AG10803 (cell line): ENCODE measurements around the gene RIMS4.

Source experiments
- DNase-seq: peaks from one replicate; pipeline ENCODE4 v3.0.0; 2010; ENCODE audit warnings: low read depth
- H3K4me3 ChIP-seq: 2 replicates; pipeline ENCODE4 v1.5.1; 2011; ENCODE audit warnings: mild to moderate bottlenecking, low read length, control low read depth
- CTCF ChIP-seq: conservative IDR thresholded peaks from 2 replicates; pipeline ENCODE4 v1.5.1; 2011; ENCODE audit warnings: mild to moderate bottlenecking, low read length, control low read depth, inconsistent platforms

The RIMS4 gene

DNA sequence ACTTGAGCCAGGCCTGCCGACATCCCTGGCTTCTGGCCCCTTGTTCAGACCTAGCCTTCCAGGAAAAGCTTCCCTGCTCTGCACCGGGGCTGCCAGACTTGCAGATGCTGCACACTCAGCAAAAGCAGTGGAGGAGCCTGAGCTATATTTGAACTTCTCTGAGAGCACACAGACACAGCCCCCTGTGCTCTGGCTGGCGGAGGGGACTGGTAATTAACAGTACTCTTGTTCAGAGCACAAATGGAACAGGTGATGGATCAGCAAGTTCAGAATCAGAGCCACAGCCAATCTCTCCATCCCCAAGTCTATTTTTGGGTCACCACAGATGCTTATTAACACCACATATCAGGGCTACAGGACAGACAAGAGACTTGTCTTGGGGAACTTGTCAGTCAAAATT lies 27.6 kb upstream of the RIMS4 start:
- no peak overlapping the region for H3K4me3 ChIP-seq
- no peak for DNase-seq
- TF ChIP-seq CTCF: no peak

DNA sequence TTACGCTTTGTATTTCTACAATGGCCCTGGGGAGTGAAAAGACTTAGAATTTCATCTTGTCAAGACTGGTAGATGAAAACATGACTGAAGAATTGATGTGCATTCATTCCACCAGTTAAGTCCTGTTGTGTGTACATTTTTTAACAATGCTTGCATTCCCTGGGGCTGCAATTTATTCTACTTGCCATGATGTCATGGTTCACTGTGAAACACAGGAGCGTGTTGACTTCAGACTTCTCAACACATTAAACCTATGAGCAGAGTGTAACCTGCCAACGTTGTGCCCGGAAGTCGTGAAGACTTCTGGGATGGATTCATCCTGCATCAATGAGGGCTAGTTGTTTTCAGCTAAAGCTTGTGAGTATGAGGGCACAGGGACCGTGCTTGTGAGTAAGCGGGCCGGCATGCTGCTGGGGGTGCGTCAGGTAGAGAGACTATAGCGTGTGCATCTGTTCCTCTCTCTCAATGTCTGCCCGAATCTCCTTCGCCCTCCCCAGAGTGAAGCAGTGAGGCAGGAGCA lies 26.3 kb upstream of the RIMS4 start:
- TF ChIP-seq CTCF: no peak
- H3K4me3 ChIP-seq: no peak overlapping the region
- DNase-seq: no peak

DNA sequence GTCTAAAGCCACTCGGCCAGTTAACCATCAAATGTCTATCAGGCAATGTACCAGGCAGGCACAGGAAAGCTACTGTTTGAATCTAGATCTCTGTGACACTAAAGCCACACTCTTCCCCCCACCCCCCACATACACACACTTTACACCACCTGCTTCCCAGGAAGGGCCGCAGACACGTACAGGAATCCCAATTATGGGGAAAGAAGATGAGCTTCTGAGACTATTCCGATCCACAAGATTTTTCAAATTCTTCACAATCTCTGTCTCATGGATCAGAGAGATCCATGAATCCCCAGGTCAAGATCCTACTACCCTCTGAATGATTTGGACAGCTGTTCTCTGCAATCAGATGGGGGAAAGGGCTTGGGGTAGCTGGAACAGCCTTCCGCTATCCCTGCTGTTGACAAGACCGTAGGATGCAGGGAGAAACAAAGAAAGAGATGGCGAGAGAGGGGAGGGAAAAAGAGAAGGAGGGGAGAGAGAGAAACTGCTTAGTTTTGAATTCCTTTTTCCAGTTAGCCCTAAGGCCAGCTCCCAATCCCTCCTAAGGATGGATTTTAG lies 25.4 kb upstream of the RIMS4 start:
- no peak for TF ChIP-seq CTCF
- H3K4me3 ChIP-seq: no peak overlapping the region
- DNase-seq: no peak

GRCh38 chr20:44835116-44835515 lies 24.8 kb upstream of the RIMS4 start:
- no peak overlapping the region for H3K4me3 ChIP-seq
- no peak for DNase-seq

DNA sequence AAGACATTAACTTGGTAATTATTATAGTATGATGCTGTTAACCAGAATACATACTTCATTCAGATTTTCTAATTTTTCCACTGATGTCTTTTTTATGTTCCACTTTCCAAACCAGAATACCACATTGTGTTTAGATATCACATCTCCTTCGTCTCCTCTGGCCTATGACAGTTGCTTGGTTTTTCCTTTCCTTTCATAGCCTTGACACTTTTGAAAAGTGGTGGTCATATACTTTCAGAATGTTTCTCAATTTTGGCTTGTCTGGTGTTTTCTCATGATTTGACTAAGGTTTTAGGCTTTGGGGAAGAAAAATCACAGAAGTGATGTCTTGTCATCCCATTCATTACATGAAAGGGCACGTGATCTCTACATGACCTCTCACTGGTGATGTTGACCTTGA lies 24.3 kb upstream of the RIMS4 start:
- no peak for TF ChIP-seq CTCF
- no peak overlapping the region for H3K4me3 ChIP-seq
- DNase-seq: no peak

More at GRCh38 chr20:44835116-44835515, 24.8 kb upstream of the RIMS4 start:
- TF ChIP-seq CTCF: no peak

DNA sequence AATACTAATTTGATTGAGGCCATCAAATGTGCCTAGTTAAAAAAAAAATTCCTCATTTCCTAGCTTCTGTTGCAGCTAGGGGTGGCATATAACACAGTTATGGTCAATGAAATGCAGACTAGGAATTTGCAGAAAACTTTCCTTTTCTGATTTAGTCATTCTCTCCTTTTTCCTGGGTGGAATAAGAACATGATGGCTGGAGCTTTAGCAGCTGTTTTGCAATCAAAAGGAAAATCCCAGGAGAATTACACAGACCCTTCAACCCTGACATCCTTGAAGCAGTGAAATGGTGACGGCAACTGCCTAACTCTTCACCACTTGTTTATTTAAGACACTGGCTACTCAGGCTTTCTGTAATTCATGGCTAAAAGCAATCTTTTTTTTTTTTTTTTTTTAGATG lies 23.1 kb upstream of the RIMS4 start:
- no peak for TF ChIP-seq CTCF
- no peak for DNase-seq
- no peak overlapping the region for H3K4me3 ChIP-seq

DNA sequence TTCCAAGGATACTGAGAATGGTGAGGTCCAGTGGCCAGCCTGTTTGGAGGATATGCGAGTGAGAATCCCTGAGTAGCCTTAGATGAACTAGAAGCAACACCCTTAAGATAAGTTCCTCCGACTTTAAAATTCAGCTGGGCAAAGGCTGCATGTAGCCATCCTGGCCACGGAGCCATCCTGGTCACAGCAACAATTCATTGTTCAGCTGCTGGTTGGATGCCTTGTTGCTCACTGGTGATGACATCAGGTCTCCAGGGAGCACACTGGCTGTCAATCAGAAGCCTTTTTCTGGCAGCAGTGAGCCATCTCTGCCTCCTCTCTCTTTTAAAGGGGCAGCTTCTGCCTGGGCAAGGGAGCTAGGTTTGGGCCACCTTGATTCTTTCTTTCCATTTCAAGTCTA lies 22.4 kb upstream of the RIMS4 start:
- TF ChIP-seq CTCF: no peak
- no peak overlapping the region for H3K4me3 ChIP-seq
- peak; percentile 12 for DNase-seq
